CD4-positive, alpha-beta memory T cell (primary cell): Measurements from ENCODE around the gene ITGA7. TPM values are rescaled to one million over a fixed set of nuclear protein-coding genes. Genes with fewer than 3 reads are reported as not detected.
A peak's percentile ranks its signal among the peaks of the same experiment; 100 is the strongest.

Source experiments
- CTCF ChIA-PET: fragments of 350-600 bp; sonication (Branson Sonifier 250); formaldehyde crosslinking; loops from one replicate; lab custom pipeline; 2021; ENCODE audit warnings: inconsistent platforms; ENCODE audit not compliant: partially characterized antibody; lab: Charles Lee
- POLR2A ChIA-PET: fragments of 350-600 bp; sonication (Branson Sonifier 250); formaldehyde crosslinking; loops from one replicate; lab custom pipeline; 2021; ENCODE audit not compliant: partially characterized antibody; lab: Charles Lee
- DNase-seq, 5 donors: peaks; one replicate each; pipeline versions ENCODE4 v3.0.0 to v3.0.0-alpha.2; 2020 to 2022; ENCODE audit warnings: mixed read lengths in 1 of 5
- H3K27ac ChIP-seq: one replicate; pipeline ENCODE4 v1.7.0; 2013; ENCODE audit warnings: low read depth, low read length
- H3K27me3 ChIP-seq: 2 replicates; pipeline ENCODE4 v1.7.0; 2013; ENCODE audit warnings: mild to moderate bottlenecking, low read length, moderate library complexity; ENCODE audit not compliant: insufficient read depth
- H3K36me3 ChIP-seq: 2 replicates; pipeline ENCODE4 v1.7.0; 2013; ENCODE audit warnings: mild to moderate bottlenecking, low read length, moderate library complexity; ENCODE audit not compliant: insufficient read depth
- H3K4me1 ChIP-seq: 2 replicates; pipeline ENCODE4 v1.7.0; 2013; ENCODE audit warnings: mild to moderate bottlenecking, low read length, moderate library complexity; ENCODE audit not compliant: insufficient read depth
- H3K4me3 ChIP-seq, 2 donors: one replicate each; pipeline ENCODE4 v1.7.0; 2013; ENCODE audit warnings: low read length in 2 of 2, mild to moderate bottlenecking in 1 of 2
- H3K9me3 ChIP-seq, 2 donors: one replicate each; pipeline ENCODE4 v1.7.0; 2013; ENCODE audit warnings: low read length in 2 of 2, control low read depth in 1 of 2; ENCODE audit not compliant: control insufficient read depth in 1 of 2
- H3K27ac Mint-ChIP-seq, 7 donors: one replicate each; pipeline ENCODE4 v1.8.0; 2020 to 2021; ENCODE audit warnings: mixed read lengths in 7 of 7, mild to moderate bottlenecking in 6 of 7, inconsistent platforms in 3 of 7, moderate library complexity in 3 of 7
- H3K27me3 Mint-ChIP-seq, 2 donors: one replicate each; pipeline ENCODE4 v1.8.0; 2020 to 2021; ENCODE audit warnings: mixed read lengths in 2 of 2
- H3K36me3 Mint-ChIP-seq, 2 donors: one replicate each; pipeline ENCODE4 v1.8.0; 2020 to 2021; ENCODE audit warnings: mixed read lengths in 2 of 2, inconsistent platforms in 1 of 2, mild to moderate bottlenecking in 1 of 2
- H3K4me1 Mint-ChIP-seq, 4 donors: one replicate each; pipeline ENCODE4 v1.8.0; 2020 to 2021; ENCODE audit warnings: mixed read lengths in 4 of 4, mild to moderate bottlenecking in 1 of 4
- H3K4me3 Mint-ChIP-seq, 8 donors: one replicate each; pipeline ENCODE4 v1.8.0; 2020 to 2021; ENCODE audit warnings: mixed read lengths in 8 of 8, mild to moderate bottlenecking in 7 of 8, moderate library complexity in 6 of 8, inconsistent platforms in 3 of 8
- H3K9me3 Mint-ChIP-seq, 8 donors: one replicate each; pipeline ENCODE4 v1.8.0; 2020 to 2021; ENCODE audit warnings: mixed read lengths in 8 of 8, mild to moderate bottlenecking in 5 of 8, inconsistent platforms in 3 of 8, moderate library complexity in 1 of 8
- intact Hi-C: fragments of 100-400 bp; cut with micrococcal nuclease; formaldehyde crosslinking; loops from one replicate; pipeline ENCODE4 v1.15.1; 2023
- polyA plus RNA-seq, 2 donors: library from polyadenylated mRNA; unstranded; fragments of 300-500 nt; fragmentation: Illumina TruSeq; gene quantifications; one replicate each; pipeline ENCODE4 v1.2.3, GENCODE V29; 2021
- total RNA-seq, 2 experiments: library from RNA; stranded (reverse); gene quantifications; one replicate each; pipeline ENCODE4 v1.2.3, GENCODE V29; 2021

The ITGA7 gene
- total and polyA plus RNA-seq, 4 experiments from 2014 or later = 2.5 to 2.9 TPM; not detected in 2

DNA sequence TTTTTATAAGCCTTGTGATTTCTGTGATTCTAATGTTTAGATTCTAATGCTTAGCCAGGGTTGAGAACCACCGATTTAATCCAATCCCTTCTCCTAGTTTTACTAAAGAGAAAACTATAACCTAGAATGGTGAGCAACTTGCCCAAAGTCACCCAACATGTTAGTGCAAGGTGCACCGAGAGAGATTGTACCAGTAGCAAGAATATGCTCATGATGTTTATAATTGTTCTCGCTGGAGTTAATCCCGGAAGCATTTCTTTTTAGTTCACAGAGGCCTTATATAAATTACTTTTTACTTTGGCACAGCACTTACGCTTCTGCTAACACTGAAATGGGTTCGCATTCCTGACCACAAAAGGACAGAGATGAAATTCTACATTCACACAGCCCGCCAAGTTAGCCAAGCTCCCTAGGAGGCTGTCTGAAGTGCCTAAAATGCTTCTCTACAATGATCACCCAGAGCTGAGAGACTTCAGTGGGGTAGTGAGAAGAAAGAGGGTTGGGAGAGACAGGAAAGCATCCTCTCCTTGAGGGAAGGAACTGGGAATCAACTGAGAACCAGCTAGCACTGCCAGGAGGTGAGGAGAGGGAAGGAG, 7.6 kb upstream of the ITGA7 start:
- peaks cover 16 to 43% (median 32%) of the 10 kb centered on the region in 4 donors for H3K4me1 Mint-ChIP-seq
- POLR2A ChIA-PET = interaction anchor here (0.7 to 4.0 kb wide), 18 partner anchors 9 to 413 kb away, joined by 3 to 42 read pairs (median 6); partner anchors contain the start of genes CD63, DGKA, DNAJC14 and GDF11

DNA sequence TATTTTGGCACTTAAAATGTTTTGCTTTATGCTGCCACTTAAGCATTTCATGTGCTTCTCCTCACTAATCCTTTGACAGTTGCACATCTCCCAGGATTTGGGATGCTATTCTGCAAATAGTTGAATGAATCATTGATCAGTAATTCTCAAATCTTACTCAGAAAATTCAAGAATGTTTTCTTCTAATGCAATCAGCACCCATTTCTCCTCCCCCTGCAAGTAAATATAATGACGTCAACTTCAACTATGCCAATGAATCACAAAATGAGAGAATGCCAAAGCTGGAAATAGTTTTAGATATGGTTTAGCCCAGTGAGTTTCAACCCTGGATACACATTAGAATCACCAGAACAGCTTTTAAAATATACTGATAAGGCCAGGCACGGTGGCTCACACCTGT, 6.0 kb upstream of the ITGA7 start:
- intact Hi-C loops = no loop called here
- H3K36me3 Mint-ChIP-seq = peaks cover 0 to 18% of the 10 kb centered on the region in 2 donors
- peaks cover 19 to 43% (median 33%) of the 10 kb centered on the region in 4 donors for H3K4me1 Mint-ChIP-seq
- POLR2A ChIA-PET = no interaction called here
- Histone ChIP-seq H3K9me3 (no peaks in the 10 kb centered on the region), H3K4me1 (peaks cover 32% of the 10 kb centered on the region), H3K4me3 (no peak overlapping the region), H3K27me3 (no peaks in the 10 kb centered on the region), H3K36me3 (no peaks in the 10 kb centered on the region), H3K27ac (no peak overlapping the region)
- H3K4me3 Mint-ChIP-seq = no peak overlapping the region
- CTCF ChIA-PET = interaction anchor here (1.9 kb wide), 1 partner anchor 9 kb away, joined by 4 read pairs; no protein-coding TSS in a partner anchor
- H3K27ac Mint-ChIP-seq = peak overlapping the region in 1 of 7 donors; percentile 49
- DNase-seq = no peak
- H3K9me3 Mint-ChIP-seq = peaks cover 0 to 4% (median 0%) of the 10 kb centered on the region in 8 donors
- peaks cover 1 to 6% of the 10 kb centered on the region in 2 donors for H3K27me3 Mint-ChIP-seq

More for the DNA sequence above, 7.6 kb upstream of the ITGA7 start:
- Histone ChIP-seq H3K36me3 (peaks cover 7% of the 10 kb centered on the region), H3K27ac (peak overlapping the region; percentile 91), H3K27me3 (no peaks in the 10 kb centered on the region), H3K4me3 (peak overlapping the region; percentile 30 to 99), H3K4me1 (peaks cover 31% of the 10 kb centered on the region), H3K9me3 (no peaks in the 10 kb centered on the region)
- peaks cover 0 to 24% of the 10 kb centered on the region in 2 donors for H3K36me3 Mint-ChIP-seq
- CTCF ChIA-PET = interaction anchor here (1.1 to 5.1 kb wide), 7 partner anchors 10 to 114 kb away, joined by 3 to 44 read pairs (median 8); partner anchors contain the start of genes CD63 and DNAJC14
- intact Hi-C loops = loop anchor here (5.0 kb wide), 1 partner anchor 68 kb away; no protein-coding TSS in a partner anchor
- peaks cover 0 to 4% (median 0%) of the 10 kb centered on the region in 8 donors for H3K9me3 Mint-ChIP-seq
- peak overlapping the region; percentile 94 to 99 (median 98) for H3K27ac Mint-ChIP-seq
- H3K27me3 Mint-ChIP-seq = peaks cover 0 to 1% of the 10 kb centered on the region in 2 donors
- DNase-seq = no peak
- H3K4me3 Mint-ChIP-seq = peak overlapping the region; percentile 90 to 99 (median 94)

GRCh38 chr12:55712700-55713415, 5.2 kb upstream of the ITGA7 start:
- POLR2A ChIA-PET = no interaction called here

GRCh38 chr12:55711786-55712553, 4.3 kb upstream of the ITGA7 start:
- H3K27me3 ChIP-seq = peaks cover 4% of the 10 kb centered on the region
- Mint-ChIP-seq H3K27ac (peak overlapping the region in 1 of 7 donors; percentile 62), H3K4me3 (no peak overlapping the region), H3K27me3 (peaks cover 8 to 13% of the 10 kb centered on the region in 2 donors), H3K36me3 (peaks cover 0 to 12% of the 10 kb centered on the region in 2 donors), H3K9me3 (peaks cover 0 to 4% (median 0%) of the 10 kb centered on the region in 8 donors), H3K4me1 (peaks cover 19 to 39% (median 29%) of the 10 kb centered on the region in 4 donors)
- H3K4me3 ChIP-seq = no peak overlapping the region
- intact Hi-C loops = no loop called here
- H3K36me3 ChIP-seq = no peaks in the 10 kb centered on the region
- DNase-seq = no peak
- POLR2A ChIA-PET = interaction anchor here (1.3 kb wide), 1 partner anchor 26 kb away, joined by 3 read pairs; no protein-coding TSS in a partner anchor
- no peak overlapping the region for H3K27ac ChIP-seq
- H3K9me3 ChIP-seq = no peaks in the 10 kb centered on the region
- H3K4me1 ChIP-seq = peaks cover 28% of the 10 kb centered on the region
- CTCF ChIA-PET = interaction anchor here (1.5 kb wide), 1 partner anchor 13 kb away, joined by 3 read pairs; no protein-coding TSS in a partner anchor

More at GRCh38 chr12:55712700-55713415, 5.2 kb upstream of the ITGA7 start:
- Histone ChIP-seq H3K4me3 (no peak overlapping the region), H3K27ac (no peak overlapping the region), H3K36me3 (no peaks in the 10 kb centered on the region), H3K27me3 (no peaks in the 10 kb centered on the region), H3K4me1 (peaks cover 32% of the 10 kb centered on the region), H3K9me3 (no peaks in the 10 kb centered on the region)
- H3K4me3 Mint-ChIP-seq = no peak overlapping the region
- H3K27me3 Mint-ChIP-seq = peaks cover 6 to 10% of the 10 kb centered on the region in 2 donors
- peaks cover 23 to 43% (median 33%) of the 10 kb centered on the region in 4 donors for H3K4me1 Mint-ChIP-seq
- peak overlapping the region in 1 of 7 donors; percentile 2 for H3K27ac Mint-ChIP-seq
- intact Hi-C loops = no loop called here
- H3K9me3 Mint-ChIP-seq = peaks cover 0 to 4% (median 0%) of the 10 kb centered on the region in 8 donors
- CTCF ChIA-PET = interaction anchor here (1.5 to 1.9 kb wide), 2 partner anchors 10 to 12 kb away, joined by 3 to 4 read pairs; no protein-coding TSS in a partner anchor
- H3K36me3 Mint-ChIP-seq = peaks cover 0 to 18% of the 10 kb centered on the region in 2 donors
- DNase-seq = no peak

GRCh38 chr12:55708695-55709233, 1.1 kb upstream of the ITGA7 start:
- Histone ChIP-seq H3K27ac (no peak overlapping the region), H3K36me3 (no peaks in the 10 kb centered on the region), H3K9me3 (no peaks in the 10 kb centered on the region), H3K27me3 (peaks cover 5% of the 10 kb centered on the region), H3K4me1 (peaks cover 14% of the 10 kb centered on the region), H3K4me3 (no peak overlapping the region)
- Mint-ChIP-seq H3K36me3 (no peaks in the 10 kb centered on the region), H3K27me3 (peaks cover 10 to 18% of the 10 kb centered on the region in 2 donors), H3K4me1 (peaks cover 13 to 22% (median 18%) of the 10 kb centered on the region in 4 donors), H3K9me3 (no peaks in the 10 kb centered on the region), H3K27ac (peak overlapping the region in 1 of 7 donors; percentile 43), H3K4me3 (peak overlapping the region; percentile 71 to 91 (median 84))
- ChIA-PET POLR2A (no interaction called here), CTCF (interaction anchor here (0.6 kb wide), 1 partner anchor 53 kb away, joined by 3 read pairs; no protein-coding TSS in a partner anchor)
- DNase-seq = no peak
- intact Hi-C loops = no loop called here

- H3K27me3 Mint-ChIP-seq = peaks cover 10 to 18% of the 10 kb centered on the region in 2 donors
- no peak overlapping the region for H3K27ac Mint-ChIP-seq
- H3K27ac ChIP-seq = no peak overlapping the region
- no peaks in the 10 kb centered on the region for H3K9me3 ChIP-seq
- ChIA-PET POLR2A (interaction anchor here (1.1 to 2.6 kb wide), 2 partner anchors 8 to 409 kb away, joined by 3 to 14 read pairs; partner anchors contain the start of gene BLOC1S1), CTCF (no interaction called here)
- intact Hi-C loops = no loop called here
- peaks cover 13 to 22% (median 18%) of the 10 kb centered on the region in 4 donors for H3K4me1 Mint-ChIP-seq
- no peaks in the 10 kb centered on the region for H3K36me3 Mint-ChIP-seq
- no peak for DNase-seq
- peaks cover 14% of the 10 kb centered on the region for H3K4me1 ChIP-seq
- H3K36me3 ChIP-seq = no peaks in the 10 kb centered on the region
- H3K4me3 ChIP-seq = no peak overlapping the region
- H3K4me3 Mint-ChIP-seq = peak overlapping the region; percentile 60 to 91 (median 76)
- H3K9me3 Mint-ChIP-seq = no peaks in the 10 kb centered on the region
- H3K27me3 ChIP-seq = peaks cover 5% of the 10 kb centered on the region
Observed at GRCh38 chr12:55707219-55707671, 459 bp downstream of the ITGA7 start.
